CD4-positive, alpha-beta T cell treated with Interferon alpha-2 for 1 hour (primary cell): ENCODE data around the gene PHACTR3.
"Not testable (repeated sequence)": the region's sequence is repeated elsewhere in the genome, so short reads cannot be mapped to it uniquely, and the experiment has no call there.

Source experiments
- DNase-seq, 2 donors: peaks; one replicate each; pipeline ENCODE4 v3.0.0-alpha.2; 2020 to 2022

Gene PHACTR3

GRCh38 chr20:59603781-59604541 is at the start of gene PHACTR3:
Gene PHACTR3 (plus strand): TSS chr20:59604540. CDS start chr20:59605015, 475 bp downstream.
- DNase-seq: no peak

DNA sequence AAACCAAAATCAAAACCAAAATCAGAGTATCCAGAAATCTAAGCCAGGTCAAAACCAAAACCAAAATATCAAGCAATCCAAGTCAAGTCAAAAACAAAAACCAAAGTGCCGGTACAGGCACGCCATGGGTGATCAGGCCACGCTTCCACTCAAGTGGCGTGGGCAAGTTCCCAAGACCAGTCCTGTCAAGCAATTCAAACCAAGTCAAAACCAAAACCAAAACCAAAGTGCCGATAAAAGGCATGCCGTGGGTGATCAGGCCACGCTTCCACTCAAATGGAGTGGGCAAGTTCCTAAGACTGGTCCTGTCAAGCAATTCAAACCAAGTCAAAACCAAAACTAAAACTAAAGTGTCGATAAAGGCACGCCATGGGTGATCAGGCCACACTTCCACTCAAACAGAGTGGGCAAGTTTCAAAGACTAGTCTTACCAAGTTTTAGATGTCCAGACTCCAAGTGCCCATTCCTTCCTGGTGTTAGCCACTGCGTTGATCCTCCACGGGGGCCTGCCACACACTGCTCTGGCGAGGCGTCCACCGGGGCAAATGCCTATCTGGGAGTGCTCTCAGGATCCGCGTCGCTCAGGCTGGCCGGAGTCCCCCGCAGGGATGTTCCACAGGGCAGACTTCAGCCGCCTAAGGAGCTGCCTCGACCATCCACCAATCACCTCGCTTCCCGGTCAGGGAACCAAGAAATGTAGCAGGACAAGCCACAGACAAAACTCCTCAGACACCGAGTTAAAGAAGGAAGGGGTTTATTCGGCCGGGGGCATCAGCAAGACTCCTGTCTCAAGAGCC is 46.4 kb upstream of the PHACTR3 start:
- DNase-seq: not testable (repeated sequence)

DNA sequence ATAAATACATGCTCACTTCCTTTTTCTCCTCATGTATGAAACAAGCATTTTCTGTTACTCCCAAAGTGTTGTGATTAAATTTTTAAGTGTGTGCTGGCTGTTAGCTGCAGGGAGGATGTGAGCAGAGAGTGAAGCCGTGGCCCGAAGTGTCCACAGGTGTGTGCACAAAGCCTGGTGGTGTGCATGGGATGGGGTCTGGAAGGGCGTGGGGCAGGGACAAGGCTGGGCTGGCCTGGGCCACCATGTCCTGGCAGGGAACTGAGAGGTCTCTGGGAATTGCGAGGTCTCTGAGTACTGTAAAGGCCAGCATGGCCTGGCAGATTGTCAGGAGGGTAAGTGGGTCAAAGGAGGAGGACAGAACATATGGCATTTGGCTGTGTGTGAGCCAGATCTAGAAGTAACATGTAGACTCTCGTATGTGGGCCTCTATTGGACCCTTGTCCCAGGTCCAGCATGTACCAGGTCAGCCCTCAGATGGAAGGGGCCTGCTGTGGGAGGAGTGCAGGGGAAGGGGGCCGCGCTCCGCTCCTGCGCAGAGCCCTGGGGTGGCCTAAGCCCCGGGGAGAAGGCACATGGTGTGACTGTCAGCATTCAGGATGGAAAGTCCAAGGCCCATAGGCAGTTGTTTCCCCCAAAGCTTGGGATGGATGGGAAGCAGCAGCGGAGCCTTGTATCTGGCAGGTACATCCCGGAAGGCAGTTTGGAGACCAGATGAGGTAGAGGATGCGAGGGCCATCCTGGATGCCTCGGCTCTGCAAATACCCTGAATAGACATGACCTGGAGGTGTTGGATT is 45.1 kb upstream of the PHACTR3 start:
- DNase-seq: no peak

- DNase-seq: no peak
These were observed 44.5 kb upstream of the PHACTR3 start for GRCh38 chr20:59559863-59560262.

- DNase-seq: no peak
These were observed 43.6 kb upstream of the PHACTR3 start for GRCh38 chr20:59560588-59561227.

DNA sequence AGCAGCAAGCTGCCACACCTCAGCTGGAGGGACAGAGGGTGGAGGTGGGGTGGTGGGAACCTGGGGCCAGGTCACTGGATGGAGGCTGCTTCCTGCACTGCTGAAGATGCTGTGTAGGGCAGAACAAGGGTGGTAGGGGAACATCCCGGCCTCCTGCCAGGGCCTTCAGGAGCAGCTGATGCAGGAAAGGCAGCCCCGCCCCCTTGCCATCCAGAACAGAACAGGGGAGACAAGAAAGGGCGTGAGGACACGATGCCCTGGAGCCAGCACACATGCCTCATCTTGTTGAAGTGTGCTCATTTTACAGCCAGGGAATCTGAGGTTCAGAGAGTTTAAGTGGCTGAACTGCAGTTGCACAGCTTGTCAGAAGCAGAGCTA is 43.1 kb upstream of the PHACTR3 start:
- no peak for DNase-seq

GRCh38 chr20:59561614-59562277 is 42.6 kb upstream of the PHACTR3 start:
- DNase-seq: no peak

DNA sequence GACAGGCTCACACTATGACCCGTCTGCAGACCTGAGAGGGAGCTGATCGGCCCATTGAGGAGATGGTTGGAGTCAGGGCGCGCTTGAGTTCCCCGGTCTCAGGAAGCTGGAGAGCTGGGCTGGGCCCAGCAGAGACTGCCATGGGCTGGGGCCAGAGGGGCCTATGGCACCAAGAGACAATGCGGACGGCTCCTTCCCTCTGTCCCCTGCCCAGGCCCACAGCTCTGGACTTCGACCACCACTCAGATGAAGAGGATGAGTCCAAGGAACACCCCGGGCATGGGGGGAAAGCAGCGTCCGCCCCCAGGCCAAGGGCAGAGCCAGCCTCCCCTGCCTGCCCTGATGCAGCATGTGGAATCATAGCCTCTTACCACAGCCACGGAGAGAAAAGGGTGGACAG is 40.2 kb upstream of the PHACTR3 start:
- no peak for DNase-seq

- no peak for DNase-seq
These were observed 39.4 kb upstream of the PHACTR3 start for GRCh38 chr20:59564943-59565342.

GRCh38 chr20:59565768-59566461 is 38.4 kb upstream of the PHACTR3 start:
- DNase-seq: no peak

DNA sequence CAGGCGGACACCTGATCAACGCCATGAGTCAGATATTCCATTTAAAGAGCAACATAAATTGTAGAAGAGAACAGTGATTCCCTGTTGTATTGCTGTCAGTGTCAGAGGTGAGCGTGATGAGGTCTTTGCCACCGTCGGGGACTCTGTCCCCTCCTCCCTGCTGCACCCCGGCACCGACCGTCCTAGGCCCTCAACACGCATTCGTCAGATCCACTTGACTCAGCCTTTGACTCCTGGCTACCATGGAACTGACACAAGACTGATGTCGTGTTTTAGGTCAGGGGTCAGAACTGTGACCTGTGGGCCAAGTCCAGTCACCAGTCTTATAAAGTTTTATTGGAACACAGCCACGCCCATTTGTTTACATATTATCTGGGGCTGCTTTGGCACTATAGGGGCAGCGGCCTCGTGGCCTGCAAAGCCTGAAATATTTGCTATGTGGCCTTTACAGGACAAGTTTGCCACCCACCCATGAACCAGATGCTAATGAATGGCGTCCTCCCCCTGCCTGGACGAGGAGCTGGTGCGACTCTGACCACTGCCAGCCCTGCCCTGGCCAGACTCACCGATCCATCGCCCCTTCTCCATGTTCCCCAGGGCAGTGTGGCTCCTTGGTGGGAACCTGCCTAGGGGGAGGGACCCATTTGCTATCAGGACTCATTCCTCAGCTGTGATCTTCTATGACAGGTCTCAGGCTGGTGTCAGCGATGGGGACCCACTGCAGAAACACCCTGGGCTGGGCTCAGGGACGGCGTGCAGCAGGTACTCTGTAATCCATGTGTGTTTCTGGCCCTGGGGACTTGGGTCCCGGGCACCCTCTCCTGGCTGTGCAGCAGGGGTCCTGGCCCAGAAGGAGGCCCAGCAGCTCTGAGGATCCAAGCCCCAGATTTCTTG is 37.5 kb upstream of the PHACTR3 start:
- no peak for DNase-seq

DNA sequence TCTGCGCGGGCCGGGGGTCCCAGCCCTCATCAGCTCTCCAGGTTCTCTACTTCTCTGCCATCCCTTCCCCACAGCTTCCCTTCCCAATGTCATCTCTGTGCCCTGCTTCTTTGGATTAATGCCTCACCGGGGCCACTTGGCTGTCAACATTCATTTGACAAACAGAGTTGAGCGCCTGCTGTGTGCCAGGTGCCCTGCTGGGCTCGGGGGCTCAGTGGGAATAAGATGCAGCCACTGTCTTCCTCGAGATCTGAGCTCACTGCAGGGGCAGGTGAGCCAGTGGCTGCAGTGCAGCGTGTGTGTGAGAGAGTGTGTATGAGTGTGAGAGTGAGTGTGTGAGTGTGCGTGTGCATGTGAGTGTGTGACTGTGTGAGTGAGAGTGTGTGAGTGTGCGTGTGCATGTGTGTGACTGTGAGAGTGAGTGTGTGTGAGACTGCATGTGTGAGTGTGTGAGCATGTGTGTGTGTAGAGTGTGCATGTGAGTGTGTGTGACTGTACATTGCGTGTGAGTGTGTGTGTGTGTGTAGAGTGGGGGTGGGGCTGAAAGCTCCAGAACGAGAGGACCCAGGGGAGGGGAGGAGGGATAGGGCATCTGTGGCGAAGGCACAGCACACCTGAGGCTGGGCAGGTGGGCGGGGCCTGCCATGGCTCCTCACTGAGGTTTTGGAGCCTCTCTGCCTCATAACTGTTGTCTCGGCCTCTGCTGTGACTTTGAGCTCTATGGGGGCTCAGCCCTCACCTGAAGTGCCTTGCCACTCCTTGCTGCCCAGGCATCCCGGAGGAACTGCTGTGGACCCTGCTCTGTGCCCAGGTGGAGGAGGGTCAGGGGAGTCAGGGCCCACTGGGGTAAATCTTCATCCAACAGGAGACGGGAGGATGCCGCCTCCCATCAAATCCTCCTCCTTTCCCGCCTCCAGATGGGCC is 36.5 kb upstream of the PHACTR3 start:
- DNase-seq: no peak

DNA sequence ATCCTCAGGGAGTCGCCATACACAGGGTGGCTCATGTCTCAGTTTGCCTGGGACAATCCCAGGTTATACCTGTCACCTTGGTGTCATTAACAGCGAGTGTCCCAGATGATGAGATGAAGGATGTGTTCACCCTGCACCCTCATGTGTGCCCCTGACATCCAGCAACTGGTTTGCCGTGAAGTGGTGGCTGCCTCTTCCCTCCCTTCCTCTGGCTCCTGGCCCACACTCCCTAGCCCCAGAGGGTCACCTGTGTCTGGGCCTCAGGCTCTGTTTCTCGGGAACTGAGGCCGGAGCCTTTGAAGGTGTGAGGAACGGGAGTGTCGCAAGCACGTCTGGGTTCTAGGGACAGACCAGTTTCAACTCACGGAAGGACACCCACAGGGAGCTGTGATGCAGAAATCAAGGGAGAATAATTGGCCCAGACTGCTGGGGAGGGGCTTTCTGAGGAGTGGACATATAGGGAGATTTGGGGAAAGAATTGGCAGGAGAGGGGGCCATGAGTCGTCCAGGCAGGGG is 35.8 kb upstream of the PHACTR3 start:
- no peak for DNase-seq

DNA sequence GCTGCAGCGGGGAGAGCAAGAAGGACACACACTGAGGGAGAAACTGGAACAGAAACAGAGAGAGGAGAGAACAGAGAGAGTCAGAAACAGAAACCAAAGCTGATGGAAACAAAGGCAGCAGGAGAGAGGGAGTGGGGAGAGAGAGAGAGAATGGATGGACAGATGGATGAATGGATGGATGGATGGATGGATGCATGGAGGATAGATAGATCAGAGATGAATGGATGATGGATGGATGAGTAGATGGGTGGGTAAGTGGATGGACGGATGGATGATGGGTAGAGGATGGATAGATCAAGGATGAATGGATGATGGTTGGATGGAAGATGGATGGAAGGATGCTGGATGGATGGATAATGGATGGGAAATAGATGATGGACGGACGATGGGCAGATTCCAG is 35.0 kb upstream of the PHACTR3 start:
- no peak for DNase-seq

DNA sequence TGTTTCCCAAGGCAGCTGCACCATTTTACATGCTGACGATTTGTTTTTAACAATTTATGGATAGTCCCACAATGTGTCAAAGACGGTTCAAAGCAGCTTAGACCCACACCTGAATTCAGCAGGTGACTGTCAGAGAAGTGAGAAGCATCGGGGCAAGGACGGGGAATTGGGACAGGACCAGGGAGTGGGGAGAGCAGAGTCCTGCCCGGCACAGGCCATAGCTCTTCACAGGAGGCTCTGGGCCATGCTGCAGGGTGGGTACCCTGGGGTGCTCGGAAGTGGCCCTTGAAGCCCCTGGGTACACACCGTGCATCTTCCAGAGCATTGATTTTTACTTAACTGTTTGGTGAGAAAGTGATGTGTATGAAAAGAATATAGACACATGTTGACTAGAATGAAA is 33.2 kb upstream of the PHACTR3 start:
- no peak for DNase-seq

- peak; percentile 44 to 54 for DNase-seq
These were observed 32.6 kb upstream of the PHACTR3 start for GRCh38 chr20:59571551-59572314.

DNA sequence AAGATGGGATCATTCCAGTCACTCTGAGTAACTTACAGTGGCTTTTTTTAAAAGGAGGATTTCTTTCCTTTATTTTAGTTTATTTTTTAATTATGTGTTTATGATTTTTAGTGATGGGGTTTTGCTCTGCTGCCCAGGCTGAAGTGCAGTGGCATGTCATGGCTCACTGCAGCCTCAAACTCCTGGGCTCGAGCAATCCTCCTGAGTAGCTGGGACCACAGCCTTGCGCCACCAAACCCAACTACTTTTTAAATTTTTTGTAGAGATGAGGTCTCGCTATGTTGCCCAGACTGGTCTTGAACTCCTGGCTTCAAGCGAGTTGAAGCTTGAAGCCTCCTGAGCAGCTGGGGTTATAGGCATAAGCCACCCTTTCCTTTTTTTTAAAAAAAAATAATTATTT is 31.8 kb upstream of the PHACTR3 start:
- no peak for DNase-seq

DNA sequence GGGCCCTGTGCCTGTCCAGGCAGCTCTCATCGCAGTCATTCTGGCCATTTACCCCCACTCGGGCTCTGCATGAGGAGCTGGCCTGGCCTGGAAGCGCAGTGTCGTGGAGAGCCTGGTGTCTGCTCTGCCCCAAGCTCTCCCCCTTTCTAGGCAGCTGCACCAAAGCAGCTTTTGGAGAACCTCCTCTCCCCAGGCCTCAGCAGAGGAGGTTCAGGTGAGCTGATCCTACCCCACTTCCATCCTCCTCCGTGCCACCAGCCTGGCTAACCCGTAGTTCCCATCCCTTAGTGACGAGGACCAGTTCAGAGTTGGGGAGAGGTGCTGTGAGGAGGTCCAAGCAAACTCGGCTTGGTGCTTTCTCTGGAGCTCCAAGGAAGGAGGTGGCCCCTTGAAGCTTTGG is 30.5 kb upstream of the PHACTR3 start:
- DNase-seq: no peak

DNA sequence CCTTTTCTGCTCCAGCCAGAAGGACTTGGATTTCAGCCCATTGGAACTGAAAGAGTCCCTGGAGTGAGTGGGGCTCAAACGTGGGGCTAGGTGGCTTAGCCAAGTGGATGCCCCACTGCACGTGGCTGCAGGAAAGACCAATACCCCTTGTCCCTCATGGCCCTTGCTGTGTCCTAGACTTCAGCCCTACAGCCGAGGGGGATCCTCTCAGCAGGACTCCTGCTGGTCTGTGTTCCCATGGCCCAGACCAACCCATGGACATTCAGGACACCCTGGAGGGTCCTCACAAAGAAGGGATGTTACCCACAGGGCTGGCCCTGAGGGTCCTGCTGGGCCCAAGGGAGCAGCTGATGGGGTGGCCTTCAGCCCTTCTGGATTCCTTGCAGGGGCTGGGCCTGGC is 30.0 kb upstream of the PHACTR3 start:
- DNase-seq: no peak
